ENCODE measurements around the gene BEAN1.

The BEAN1 gene

DNA sequence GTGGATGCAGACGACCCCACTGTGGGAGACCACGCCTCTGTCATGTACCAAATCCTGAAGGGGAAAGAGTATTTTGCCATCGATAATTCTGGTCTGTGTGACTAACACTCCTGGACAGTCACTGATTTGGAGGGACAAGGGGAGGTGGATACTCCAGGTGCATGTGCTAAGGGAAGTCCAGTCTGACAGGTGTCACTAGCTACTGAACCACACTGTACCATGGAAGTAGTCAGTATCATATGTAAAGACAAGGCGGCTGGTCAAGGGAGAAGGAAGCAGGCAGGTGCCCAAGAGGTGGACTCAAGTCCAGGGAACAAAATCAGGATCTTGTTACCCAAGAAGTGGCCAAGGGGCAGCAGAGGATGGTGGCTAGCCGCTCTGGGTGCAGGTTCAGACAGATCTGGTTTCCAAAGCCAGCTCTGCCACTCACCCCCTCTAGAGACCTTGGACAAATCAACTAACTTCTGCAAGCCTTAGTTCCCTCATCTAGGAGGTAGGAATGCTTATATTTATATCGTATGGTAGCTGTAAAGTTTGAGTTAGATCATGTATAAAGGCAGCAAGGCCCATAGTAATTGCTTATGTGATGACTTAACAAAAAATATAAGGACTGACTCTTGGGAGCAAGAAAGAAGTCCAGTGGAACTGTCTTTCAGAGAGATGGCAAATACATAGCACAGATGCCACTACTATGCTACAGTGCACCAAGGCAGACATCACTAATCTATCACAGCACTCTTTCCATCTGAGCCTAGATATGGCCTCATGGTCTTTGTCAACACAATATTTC, 38.5 kb upstream of the BEAN1 start:
- no peak overlapping the region for H3K27ac ChIP-seq
- TF ChIP-seq, protein P1, sequence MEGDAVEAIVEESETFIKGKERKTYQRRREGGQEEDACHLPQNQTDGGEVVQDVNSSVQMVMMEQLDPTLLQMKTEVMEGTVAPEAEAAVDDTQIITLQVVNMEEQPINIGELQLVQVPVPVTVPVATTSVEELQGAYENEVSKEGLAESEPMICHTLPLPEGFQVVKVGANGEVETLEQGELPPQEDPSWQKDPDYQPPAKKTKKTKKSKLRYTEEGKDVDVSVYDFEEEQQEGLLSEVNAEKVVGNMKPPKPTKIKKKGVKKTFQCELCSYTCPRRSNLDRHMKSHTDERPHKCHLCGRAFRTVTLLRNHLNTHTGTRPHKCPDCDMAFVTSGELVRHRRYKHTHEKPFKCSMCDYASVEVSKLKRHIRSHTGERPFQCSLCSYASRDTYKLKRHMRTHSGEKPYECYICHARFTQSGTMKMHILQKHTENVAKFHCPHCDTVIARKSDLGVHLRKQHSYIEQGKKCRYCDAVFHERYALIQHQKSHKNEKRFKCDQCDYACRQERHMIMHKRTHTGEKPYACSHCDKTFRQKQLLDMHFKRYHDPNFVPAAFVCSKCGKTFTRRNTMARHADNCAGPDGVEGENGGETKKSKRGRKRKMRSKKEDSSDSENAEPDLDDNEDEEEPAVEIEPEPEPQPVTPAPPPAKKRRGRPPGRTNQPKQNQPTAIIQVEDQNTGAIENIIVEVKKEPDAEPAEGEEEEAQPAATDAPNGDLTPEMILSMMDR (conservative IDR thresholded peaks at IDR 0.05): no peak

DNA sequence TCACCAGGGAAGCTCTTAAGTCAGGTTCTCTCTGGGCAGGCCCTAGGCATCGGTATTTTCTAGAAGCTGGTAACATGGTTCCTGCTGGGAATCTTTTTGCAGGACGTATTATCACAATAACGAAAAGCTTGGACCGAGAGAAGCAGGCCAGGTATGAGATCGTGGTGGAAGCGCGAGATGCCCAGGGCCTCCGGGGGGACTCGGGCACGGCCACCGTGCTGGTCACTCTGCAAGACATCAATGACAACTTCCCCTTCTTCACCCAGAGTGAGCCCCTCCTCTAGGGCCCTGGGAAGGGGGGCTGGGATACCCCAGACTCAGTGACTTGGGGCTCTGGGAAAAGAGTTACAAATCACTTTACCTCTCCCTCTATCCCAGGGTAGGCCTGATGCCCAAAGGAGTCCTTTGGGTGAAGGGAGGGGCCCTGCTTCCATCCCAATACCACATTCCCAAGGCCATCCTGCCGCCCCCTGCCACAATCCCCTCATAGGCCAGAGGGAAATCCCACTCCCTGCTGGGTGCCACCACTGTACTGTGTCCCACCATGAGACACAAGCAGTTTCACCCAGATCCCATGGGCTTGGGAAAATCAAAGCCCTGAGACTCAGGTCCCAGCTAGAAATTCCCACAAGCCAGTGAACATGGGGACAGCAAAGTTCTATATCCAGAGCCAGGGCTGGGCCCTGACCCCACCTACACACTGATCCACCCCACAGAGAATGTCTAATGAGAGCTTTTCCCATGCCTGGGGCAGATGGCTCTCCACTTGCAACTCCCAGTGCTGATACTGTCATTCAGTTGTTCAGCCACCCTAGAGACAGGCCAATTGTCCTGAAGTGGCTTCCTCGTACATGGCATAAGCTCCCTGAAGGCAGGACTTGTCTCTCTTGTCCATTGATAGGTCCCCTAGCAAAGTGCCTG, 37.6 kb upstream of the BEAN1 start:
- TF ChIP-seq, protein P1 (conservative IDR thresholded peaks at IDR 0.05): no peak
- no peak overlapping the region for H3K27ac ChIP-seq

DNA sequence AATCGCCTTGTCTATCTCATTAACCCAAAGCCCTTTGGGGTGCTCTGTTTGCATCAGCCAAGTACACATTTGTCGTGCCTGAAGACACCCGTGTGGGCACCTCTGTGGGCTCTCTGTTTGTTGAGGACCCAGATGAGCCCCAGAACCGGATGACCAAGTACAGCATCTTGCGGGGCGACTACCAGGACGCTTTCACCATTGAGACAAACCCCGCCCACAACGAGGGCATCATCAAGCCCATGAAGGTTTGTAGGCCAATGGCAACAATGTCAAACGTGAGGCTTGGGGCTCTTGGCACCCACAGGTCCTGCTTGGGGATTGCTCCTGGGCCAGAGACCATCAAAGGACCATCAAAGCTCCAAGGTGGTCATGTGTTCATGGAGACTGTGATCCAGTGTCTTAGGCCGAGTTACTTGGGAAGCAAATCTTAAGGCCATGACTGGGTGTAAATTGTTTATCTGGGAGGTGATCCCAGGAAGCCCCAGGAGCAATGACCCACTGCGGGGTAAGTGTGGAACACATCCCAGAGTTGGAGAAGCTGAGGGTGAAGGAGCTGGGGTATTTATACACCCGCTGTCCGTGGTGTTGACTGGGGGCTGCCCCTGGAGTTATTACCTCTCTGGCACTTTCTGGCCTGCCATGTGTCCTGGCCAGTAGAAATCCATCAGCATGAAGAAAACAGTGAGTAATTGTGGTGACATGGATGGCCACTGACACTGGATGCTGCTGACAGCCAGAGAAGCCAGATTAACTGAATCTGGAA, 36.6 kb upstream of the BEAN1 start:
- TF ChIP-seq, protein P1 (conservative IDR thresholded peaks at IDR 0.05): no peak
- no peak overlapping the region for H3K27ac ChIP-seq

DNA sequence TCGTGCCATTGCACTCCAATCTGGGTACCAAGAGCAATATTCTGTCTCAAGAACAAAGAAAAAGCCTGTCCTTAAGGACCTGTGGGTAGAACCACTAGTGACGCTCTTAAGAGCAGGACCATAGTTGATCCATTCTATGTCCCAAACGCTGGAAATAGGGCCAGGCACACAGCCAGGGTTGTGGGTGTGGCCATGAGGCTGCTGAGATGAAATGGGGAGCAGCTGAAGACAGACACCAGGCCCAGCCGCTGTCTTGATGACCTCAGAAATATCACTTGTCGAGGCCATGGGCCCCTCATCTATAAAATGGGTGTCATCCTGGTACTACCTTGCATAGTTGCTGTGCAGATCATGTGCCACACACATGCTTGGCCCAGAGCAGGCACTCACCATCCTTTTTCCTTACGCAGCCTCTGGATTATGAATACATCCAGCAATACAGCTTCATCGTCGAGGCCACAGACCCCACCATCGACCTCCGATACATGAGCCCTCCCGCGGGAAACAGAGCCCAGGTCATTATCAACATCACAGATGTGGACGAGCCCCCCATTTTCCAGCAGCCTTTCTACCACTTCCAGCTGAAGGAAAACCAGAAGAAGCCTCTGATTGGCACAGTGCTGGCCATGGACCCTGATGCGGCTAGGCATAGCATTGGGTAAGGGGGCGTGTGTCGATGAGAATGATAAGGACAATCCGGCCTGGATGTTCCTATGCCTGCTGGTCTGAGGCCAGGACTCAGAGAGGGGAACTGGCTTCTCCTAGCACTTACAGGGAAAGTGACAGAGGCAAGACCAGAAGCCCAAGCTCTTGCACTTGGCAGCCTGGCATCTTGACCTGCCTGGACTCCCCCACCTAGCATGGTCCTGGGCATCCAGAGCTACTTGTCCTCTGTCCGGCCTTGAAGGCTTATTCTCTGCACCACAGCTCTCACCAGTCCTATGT, 35.1 kb upstream of the BEAN1 start:
- TF ChIP-seq, protein P1 (conservative IDR thresholded peaks at IDR 0.05): no peak
- no peak overlapping the region for H3K27ac ChIP-seq

DNA sequence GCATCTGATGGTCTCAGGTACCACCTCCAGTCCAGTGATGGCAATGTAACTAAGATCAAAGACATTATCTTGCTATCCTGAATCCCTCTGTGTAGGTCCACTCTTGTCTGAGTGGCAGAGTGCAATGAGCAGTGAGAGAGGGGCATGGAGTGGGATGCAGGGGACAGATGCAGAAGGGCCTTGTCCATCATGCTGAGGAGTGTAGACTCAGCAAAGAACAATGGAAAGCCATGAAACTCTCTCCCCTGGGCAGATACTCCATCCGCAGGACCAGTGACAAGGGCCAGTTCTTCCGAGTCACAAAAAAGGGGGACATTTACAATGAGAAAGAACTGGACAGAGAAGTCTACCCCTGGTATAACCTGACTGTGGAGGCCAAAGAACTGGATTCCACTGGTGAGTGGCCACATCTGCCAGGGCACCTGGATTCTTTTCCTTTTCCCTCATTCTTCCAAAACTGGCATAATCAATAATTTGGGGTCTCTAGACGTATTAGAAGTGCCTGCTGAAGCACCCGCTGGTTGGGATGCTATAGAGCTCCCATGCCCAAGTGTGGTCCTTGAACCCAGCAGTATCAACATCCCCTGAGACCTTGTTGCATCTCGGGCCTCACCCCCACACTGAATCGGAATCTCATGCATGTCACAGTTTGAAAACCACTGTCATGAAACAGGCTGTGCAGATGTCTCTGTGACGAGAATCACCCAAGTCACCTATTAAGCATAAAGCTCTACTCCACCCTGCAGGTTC, 31.1 kb upstream of the BEAN1 start:
- H3K27ac ChIP-seq: no peak overlapping the region
- TF ChIP-seq, protein P1 (conservative IDR thresholded peaks at IDR 0.05): no peak

DNA sequence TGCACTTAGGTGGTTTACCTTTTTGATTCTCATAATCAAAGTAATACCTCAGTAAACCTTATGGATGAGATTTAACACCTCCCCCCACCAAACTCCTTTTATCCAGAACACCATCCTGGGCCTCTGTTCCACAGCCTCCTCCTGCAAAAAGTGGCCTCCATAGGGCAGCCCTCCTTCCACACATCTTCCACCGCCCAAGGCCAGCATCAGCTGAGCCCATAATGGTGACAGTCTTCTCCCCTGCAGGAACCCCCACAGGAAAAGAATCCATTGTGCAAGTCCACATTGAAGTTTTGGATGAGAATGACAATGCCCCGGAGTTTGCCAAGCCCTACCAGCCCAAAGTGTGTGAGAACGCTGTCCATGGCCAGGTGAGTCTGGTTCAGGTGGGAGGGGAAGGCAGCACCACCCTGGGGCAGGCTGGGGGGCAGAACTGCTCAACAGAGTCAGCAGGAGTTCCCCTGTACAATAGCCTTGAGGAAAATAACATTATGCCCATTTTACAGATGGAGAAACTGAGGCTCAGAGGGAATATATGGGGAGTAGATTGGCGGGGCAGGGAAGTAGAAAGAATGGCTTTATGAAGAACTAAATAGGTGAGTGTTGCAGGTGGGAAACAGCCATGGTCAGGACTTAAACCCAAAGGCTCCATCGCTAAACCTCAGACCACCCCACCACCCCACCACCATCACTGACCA, 29.2 kb upstream of the BEAN1 start:
- TF ChIP-seq, protein P1 (conservative IDR thresholded peaks at IDR 0.05): no peak
- no peak overlapping the region for H3K27ac ChIP-seq
